ENCODE data around the gene CBX2. TPM values are rescaled to one million over a fixed set of nuclear protein-coding genes. Genes with fewer than 3 reads are reported as not detected.

Gene CBX2
- total RNA-seq, 1 donor from 2014 or later, result 4.6 TPM

- H3K36me3 ChIP-seq, result no peaks in the 10 kb centered on the region
- no peaks in the 10 kb centered on the region for H3K9me3 ChIP-seq
- peaks cover 78% of the 10 kb centered on the region for H3K27me3 ChIP-seq
- H3K27ac ChIP-seq, result no peak overlapping the region
- no peak for TF ChIP-seq CTCF (IDR thresholded peaks at IDR 0.05)
- peaks cover 7 to 8% of the 10 kb centered on the region in 2 donors for H3K4me1 ChIP-seq
- no peak for DNase-seq (ENCODE audit: low spot score in 2 of 2)
- intact Hi-C loops (cut with DNase I), result no loop called here
- H3K4me3 ChIP-seq, result no peak overlapping the region
Measured at GRCh38 chr17:79803421-79803996, 25.6 kb downstream of the CBX2 start.

GRCh38 chr17:79803997-79804855 lies 26.3 kb downstream of the CBX2 start:
- H3K4me3 ChIP-seq, result peak overlapping the region in 1 of 2 donors; percentile 25
- intact Hi-C loops (cut with DNase I), result no loop called here
- H3K9me3 ChIP-seq, result no peaks in the 10 kb centered on the region
- no peak overlapping the region for H3K27ac ChIP-seq
- no peaks in the 10 kb centered on the region for H3K36me3 ChIP-seq
- TF ChIP-seq CTCF (IDR thresholded peaks at IDR 0.05), result no peak
- peaks cover 82% of the 10 kb centered on the region for H3K27me3 ChIP-seq
- H3K4me1 ChIP-seq, result peaks cover under 1 to 3% of the 10 kb centered on the region in 2 donors
- no peak for DNase-seq (ENCODE audit: low spot score in 2 of 2)

- no peak for DNase-seq (ENCODE audit: low spot score in 2 of 2)
- H3K27me3 ChIP-seq, result peaks cover 80% of the 10 kb centered on the region
- intact Hi-C loops (cut with DNase I), result no loop called here
- H3K4me3 ChIP-seq, result no peak overlapping the region
- no peaks in the 10 kb centered on the region for H3K36me3 ChIP-seq
- H3K4me1 ChIP-seq, result peaks cover 3 to 4% of the 10 kb centered on the region in 2 donors
- H3K9me3 ChIP-seq, result no peaks in the 10 kb centered on the region
- H3K27ac ChIP-seq, result no peak overlapping the region
- no peak for TF ChIP-seq CTCF (IDR thresholded peaks at IDR 0.05)
Measured at GRCh38 chr17:79804856-79805696, 27.1 kb downstream of the CBX2 start.

- no peak overlapping the region for H3K27ac ChIP-seq
- H3K36me3 ChIP-seq, result no peaks in the 10 kb centered on the region
- peaks cover 74% of the 10 kb centered on the region for H3K27me3 ChIP-seq
- no peak for DNase-seq (ENCODE audit: low spot score in 2 of 2)
- H3K4me3 ChIP-seq, result no peak overlapping the region
- no peaks in the 10 kb centered on the region for H3K9me3 ChIP-seq
- intact Hi-C loops (cut with DNase I), result no loop called here
- peaks cover 6 to 16% of the 10 kb centered on the region in 2 donors for H3K4me1 ChIP-seq
- no peak for TF ChIP-seq CTCF (IDR thresholded peaks at IDR 0.05)
Measured at GRCh38 chr17:79806446-79806760, 28.5 kb downstream of the CBX2 start.

GRCh38 chr17:79806863-79807720 lies 29.1 kb downstream of the CBX2 start:
- H3K27me3 ChIP-seq, result peaks cover 72% of the 10 kb centered on the region
- intact Hi-C loops (cut with DNase I), result no loop called here

More at GRCh38 chr17:79806863-79807720, 29.1 kb downstream of the CBX2 start:
- Histone ChIP-seq H3K36me3 (no peaks in the 10 kb centered on the region), H3K4me1 (peaks cover 10 to 23% of the 10 kb centered on the region in 2 donors), H3K9me3 (no peaks in the 10 kb centered on the region), H3K4me3 (no peak overlapping the region), H3K27ac (no peak overlapping the region)
- DNase-seq (ENCODE audit: low spot score in 2 of 2), result no peak
- no peak for TF ChIP-seq CTCF (IDR thresholded peaks at IDR 0.05)

All from ascending aorta (tissue), 2 donors.